H9 (cell line): ENCODE data around the gene SHISA9. TPM values are rescaled to one million over a fixed set of nuclear protein-coding genes. Genes with fewer than 3 reads are reported as not detected.

ENCODE experiments used
- DNase-seq: peaks from one replicate; pipeline ENCODE4 v3.0.0-alpha.2; 2017
- H2AFZ ChIP-seq: one replicate; pipeline ENCODE4 v1.6.1; 2013; ENCODE audit warnings: mild to moderate bottlenecking, low read length, control low read depth, moderate library complexity
- H2AK5ac ChIP-seq: 2 replicates; pipeline ENCODE4 v1.6.1; 2013; ENCODE audit warnings: low read length, control low read depth, mixed read lengths; ENCODE audit not compliant: insufficient read length
- H2BK120ac ChIP-seq: one replicate; pipeline ENCODE4 v1.6.1; 2013; ENCODE audit warnings: low read depth, mild to moderate bottlenecking, low read length, control low read depth, inconsistent platforms; ENCODE audit not compliant: poor library complexity, severe bottlenecking
- H2BK12ac ChIP-seq: 2 replicates; pipeline ENCODE4 v1.6.1; 2013; ENCODE audit warnings: low read length, control low read depth, mixed read lengths, low read depth; ENCODE audit not compliant: insufficient read length
- H2BK15ac ChIP-seq: 2 replicates; pipeline ENCODE4 v1.6.1; 2013; ENCODE audit warnings: low read depth, low read length, control low read depth
- H2BK20ac ChIP-seq: one replicate; pipeline ENCODE4 v1.6.1; 2013; ENCODE audit warnings: low read depth, mild to moderate bottlenecking, low read length, control low read depth, inconsistent platforms; ENCODE audit not compliant: poor library complexity, severe bottlenecking
- H2BK5ac ChIP-seq: 2 replicates; pipeline ENCODE4 v1.6.1; 2013; ENCODE audit warnings: low read length, control low read depth, mixed read lengths; ENCODE audit not compliant: insufficient read length
- H3K14ac ChIP-seq: 2 replicates; pipeline ENCODE4 v1.6.1; 2013; ENCODE audit warnings: low read length, control low read depth; ENCODE audit not compliant: insufficient read depth
- H3K18ac ChIP-seq: 2 replicates; pipeline ENCODE4 v1.6.1; 2013; ENCODE audit warnings: low read depth, mild to moderate bottlenecking, mixed read lengths, low read length, control low read depth; ENCODE audit not compliant: insufficient read length
- H3K23ac ChIP-seq: 2 replicates; pipeline ENCODE4 v1.6.1; 2013; ENCODE audit warnings: low read length, control low read depth, mixed read lengths, low read depth; ENCODE audit not compliant: insufficient read length
- H3K23me2 ChIP-seq: 2 replicates; pipeline ENCODE4 v1.6.1; 2013; ENCODE audit warnings: low read depth, mild to moderate bottlenecking, mixed read lengths, low read length, control low read depth; ENCODE audit not compliant: insufficient read length, poor library complexity, severe bottlenecking
- H3K27ac ChIP-seq: 2 replicates; pipeline ENCODE4 v1.5.1; 2013; ENCODE audit warnings: low read length, control low read depth, mixed read lengths, low read depth; ENCODE audit not compliant: insufficient read length
- H3K27me3 ChIP-seq: 2 replicates; pipeline ENCODE4 v1.6.1; 2013; ENCODE audit warnings: low read length, control low read depth, inconsistent platforms; ENCODE audit not compliant: insufficient read depth
- H3K4ac ChIP-seq: 2 replicates; pipeline ENCODE4 v1.6.1; 2013; ENCODE audit warnings: low read depth, mild to moderate bottlenecking, control low read depth, inconsistent platforms, low read length, moderate library complexity
- H3K4me1 ChIP-seq: 2 replicates; pipeline ENCODE4 v1.6.1; 2013; ENCODE audit warnings: low read length, control low read depth, inconsistent platforms; ENCODE audit not compliant: insufficient read depth
- H3K4me2 ChIP-seq: 2 replicates; pipeline ENCODE4 v1.6.1; 2013; ENCODE audit warnings: low read length, control low read depth, mixed read lengths; ENCODE audit not compliant: insufficient read length, insufficient read depth
- H3K56ac ChIP-seq: 2 replicates; pipeline ENCODE4 v1.6.1; 2013; ENCODE audit warnings: low read depth, mild to moderate bottlenecking, mixed read lengths, low read length, control low read depth; ENCODE audit not compliant: insufficient read length
- H3K79me1 ChIP-seq: 2 replicates; pipeline ENCODE4 v1.6.1; 2013; ENCODE audit warnings: low read depth, mild to moderate bottlenecking, moderate library complexity, low read length, control low read depth, inconsistent platforms; ENCODE audit not compliant: insufficient read depth, poor library complexity, severe bottlenecking
- H3K79me2 ChIP-seq: 2 replicates; pipeline ENCODE4 v1.6.1; 2013; ENCODE audit warnings: low read length, control low read depth, inconsistent platforms; ENCODE audit not compliant: insufficient read depth
- H3K9ac ChIP-seq: 2 replicates; pipeline ENCODE4 v1.6.1; 2013; ENCODE audit warnings: low read length, control low read depth, mixed read lengths; ENCODE audit not compliant: insufficient read length; ENCODE audit errors: extremely low read depth
- H3K9me3 ChIP-seq: one replicate; pipeline ENCODE4 v1.6.1; 2013; ENCODE audit warnings: low read depth, low read length, inconsistent platforms; ENCODE audit not compliant: control insufficient read depth
- H3T11ph ChIP-seq: one replicate; pipeline ENCODE4 v1.6.1; 2013; ENCODE audit warnings: mild to moderate bottlenecking, low read length, control low read depth, inconsistent platforms
- H4K20me1 ChIP-seq: one replicate; pipeline ENCODE4 v1.6.1; 2013; ENCODE audit not compliant: control insufficient read depth, insufficient read length, insufficient read depth
- H4K5ac ChIP-seq: 2 replicates; pipeline ENCODE4 v1.6.1; 2013; ENCODE audit warnings: low read depth, mild to moderate bottlenecking, mixed read lengths, low read length, control low read depth; ENCODE audit not compliant: insufficient read length
- H4K8ac ChIP-seq: replicated peaks from 2 replicates; pipeline ENCODE4 v1.6.1; 2013; ENCODE audit warnings: low read length, control low read depth, mixed read lengths, low read depth; ENCODE audit not compliant: insufficient read length
- H4K91ac ChIP-seq: 2 replicates; pipeline ENCODE4 v1.6.1; 2013; ENCODE audit warnings: low read depth, mild to moderate bottlenecking, moderate library complexity, mixed read lengths, low read length, control low read depth; ENCODE audit not compliant: insufficient read length
- H3K27ac Mint-ChIP-seq, 3 experiments: 2 replicates in 2 of 3; 3 replicates in 1 of 3; pipeline ENCODE4 v1.8.0; 2020 to 2021; ENCODE audit warnings: mixed read lengths in 3 of 3, mild to moderate bottlenecking in 1 of 3, moderate library complexity in 1 of 3
- H3K27me3 Mint-ChIP-seq: 2 replicates; pipeline ENCODE4 v1.8.0; 2021; ENCODE audit warnings: low read depth, mild to moderate bottlenecking, moderate library complexity, mixed read lengths
- H3K36me3 Mint-ChIP-seq, 3 experiments: 2 replicates in 2 of 3; 3 replicates in 1 of 3; pipeline ENCODE4 v1.8.0; 2020 to 2021; ENCODE audit warnings: low read depth in 3 of 3, mixed read lengths in 3 of 3; ENCODE audit not compliant: insufficient read depth in 1 of 3
- H3K4me1 Mint-ChIP-seq, 2 experiments: 2 replicates each; pipeline ENCODE4 v1.8.0; 2020; ENCODE audit warnings: mixed read lengths in 2 of 2
- H3K4me3 Mint-ChIP-seq, 2 experiments: 2 replicates in 1 of 2; 3 replicates in 1 of 2; pipeline ENCODE4 v1.8.0; 2020 to 2021; ENCODE audit warnings: mild to moderate bottlenecking in 2 of 2, mixed read lengths in 2 of 2, moderate library complexity in 1 of 2
- H3K9me3 Mint-ChIP-seq, 2 experiments: 2 replicates in 1 of 2; 3 replicates in 1 of 2; pipeline ENCODE4 v1.8.0; 2020; ENCODE audit warnings: mild to moderate bottlenecking in 2 of 2, mixed read lengths in 2 of 2, moderate library complexity in 1 of 2
- WGBS: extraction: QIAGEN DNeasy Blood & Tissue Kit; methylation state at CpG from one replicate; pipeline ENCODE4 v1.1.7; 2013; ENCODE audit warnings: missing lambda C conversion rate, low lambda C conversion rate, mixed read lengths; ENCODE audit not compliant: insufficient read length; ENCODE audit errors: extremely low coverage; 5-methylcytosine and 5-hydroxymethylcytosine counted together
- total RNA-seq: library from RNA; stranded (reverse); gene quantifications from 2 replicates; pipeline ENCODE4 v1.2.1, GENCODE V29; 2021
- TF ChIP-seq, protein P1 (sequence below): fragments of 200-600 bp; sonication (generic); conservative IDR thresholded peaks from 3 replicates; pipeline ENCODE4 v1.8.0; 2021; ENCODE audit warnings: antibody characterized with exemption, mild to moderate bottlenecking

The SHISA9 gene
- total RNA-seq, 1 experiment from 2014 or later = 7.0 TPM

DNA sequence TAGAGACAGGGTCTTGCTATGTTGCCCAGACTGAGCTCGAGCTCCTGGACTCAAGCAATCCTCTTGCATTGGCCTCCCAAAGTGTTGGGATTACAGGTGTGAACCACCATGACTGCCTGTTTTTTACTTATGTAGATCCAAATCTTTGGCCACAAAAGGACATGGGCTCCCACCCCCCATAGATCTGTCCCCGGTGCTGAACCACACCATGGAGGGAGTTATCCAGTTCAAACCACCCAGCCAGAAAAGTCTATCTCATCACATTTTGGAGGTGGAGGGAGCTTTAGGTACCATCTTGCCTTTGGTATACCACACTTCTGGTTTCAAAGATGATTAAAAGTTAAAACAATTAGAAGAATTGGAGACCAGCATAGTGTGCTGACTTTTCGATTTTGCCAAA lies 26.2 kb downstream of the SHISA9 start:
- H3K27me3 ChIP-seq = no peaks in the 10 kb centered on the region
- no peak overlapping the region for H3K4me3 Mint-ChIP-seq
- H3K56ac ChIP-seq = no peak overlapping the region
- no peaks in the 10 kb centered on the region for H4K20me1 ChIP-seq
- H3K14ac ChIP-seq = no peak overlapping the region
- peaks cover 0 to 8% (median 0%) of the 10 kb centered on the region in 3 experiments; a peak in 3 of 7 replicates for H3K36me3 Mint-ChIP-seq
- no peak overlapping the region for H4K5ac ChIP-seq
- H2BK12ac ChIP-seq = no peak overlapping the region
- H2BK15ac ChIP-seq = no peak overlapping the region
- H3K4me2 ChIP-seq = no peak overlapping the region
- no peak overlapping the region for H3K27ac ChIP-seq
- H2BK20ac ChIP-seq = no peak overlapping the region
- no peaks in the 10 kb centered on the region for H3K4me1 Mint-ChIP-seq
- H3K27ac Mint-ChIP-seq = no peak overlapping the region
- WGBS = no CpG with 5 or more reads among the region's 3 CpGs
- H3K9ac ChIP-seq = no peak overlapping the region
- no peaks in the 10 kb centered on the region for H3K9me3 Mint-ChIP-seq
- no peak overlapping the region for H2BK120ac ChIP-seq
- H4K8ac ChIP-seq = no peak overlapping the region
- H3K4ac ChIP-seq = no peak overlapping the region
- no peaks in the 10 kb centered on the region for H3K23me2 ChIP-seq
- DNase-seq = no peak
- H3K27me3 Mint-ChIP-seq = no peaks in the 10 kb centered on the region; the same call in 1 of the 2 replicates
- no peaks in the 10 kb centered on the region for H3K79me1 ChIP-seq
- no peak overlapping the region for H4K91ac ChIP-seq
- H3K18ac ChIP-seq = no peak overlapping the region
- no peak overlapping the region for H2BK5ac ChIP-seq
- no peak overlapping the region for H3T11ph ChIP-seq
- no peaks in the 10 kb centered on the region for H3K79me2 ChIP-seq
- TF ChIP-seq, protein P1, sequence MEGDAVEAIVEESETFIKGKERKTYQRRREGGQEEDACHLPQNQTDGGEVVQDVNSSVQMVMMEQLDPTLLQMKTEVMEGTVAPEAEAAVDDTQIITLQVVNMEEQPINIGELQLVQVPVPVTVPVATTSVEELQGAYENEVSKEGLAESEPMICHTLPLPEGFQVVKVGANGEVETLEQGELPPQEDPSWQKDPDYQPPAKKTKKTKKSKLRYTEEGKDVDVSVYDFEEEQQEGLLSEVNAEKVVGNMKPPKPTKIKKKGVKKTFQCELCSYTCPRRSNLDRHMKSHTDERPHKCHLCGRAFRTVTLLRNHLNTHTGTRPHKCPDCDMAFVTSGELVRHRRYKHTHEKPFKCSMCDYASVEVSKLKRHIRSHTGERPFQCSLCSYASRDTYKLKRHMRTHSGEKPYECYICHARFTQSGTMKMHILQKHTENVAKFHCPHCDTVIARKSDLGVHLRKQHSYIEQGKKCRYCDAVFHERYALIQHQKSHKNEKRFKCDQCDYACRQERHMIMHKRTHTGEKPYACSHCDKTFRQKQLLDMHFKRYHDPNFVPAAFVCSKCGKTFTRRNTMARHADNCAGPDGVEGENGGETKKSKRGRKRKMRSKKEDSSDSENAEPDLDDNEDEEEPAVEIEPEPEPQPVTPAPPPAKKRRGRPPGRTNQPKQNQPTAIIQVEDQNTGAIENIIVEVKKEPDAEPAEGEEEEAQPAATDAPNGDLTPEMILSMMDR = no peak
- no peaks in the 10 kb centered on the region for H3K4me1 ChIP-seq
- no peak overlapping the region for H2AK5ac ChIP-seq
- H3K23ac ChIP-seq = no peak overlapping the region
- H2AFZ ChIP-seq = no peak overlapping the region
- H3K9me3 ChIP-seq = no peaks in the 10 kb centered on the region
